Retinal pigment epithelial cell (primary cell): ENCODE measurements around the gene GRIP2.

Source experiments
- DNase-seq: peaks from one replicate; pipeline ENCODE4 v3.0.0-alpha.2; 2010; ENCODE audit warnings: low read depth
- H3K4me3 ChIP-seq: 2 replicates; pipeline ENCODE4 v1.5.1; 2011; ENCODE audit warnings: mild to moderate bottlenecking, low read length, control low read depth, moderate library complexity
- TF ChIP-seq, protein P1 (sequence below): conservative IDR thresholded peaks from 2 replicates; pipeline ENCODE4 v1.5.1; 2011; ENCODE audit warnings: low read depth, low read length, control low read depth, inconsistent platforms

Gene GRIP2

DNA sequence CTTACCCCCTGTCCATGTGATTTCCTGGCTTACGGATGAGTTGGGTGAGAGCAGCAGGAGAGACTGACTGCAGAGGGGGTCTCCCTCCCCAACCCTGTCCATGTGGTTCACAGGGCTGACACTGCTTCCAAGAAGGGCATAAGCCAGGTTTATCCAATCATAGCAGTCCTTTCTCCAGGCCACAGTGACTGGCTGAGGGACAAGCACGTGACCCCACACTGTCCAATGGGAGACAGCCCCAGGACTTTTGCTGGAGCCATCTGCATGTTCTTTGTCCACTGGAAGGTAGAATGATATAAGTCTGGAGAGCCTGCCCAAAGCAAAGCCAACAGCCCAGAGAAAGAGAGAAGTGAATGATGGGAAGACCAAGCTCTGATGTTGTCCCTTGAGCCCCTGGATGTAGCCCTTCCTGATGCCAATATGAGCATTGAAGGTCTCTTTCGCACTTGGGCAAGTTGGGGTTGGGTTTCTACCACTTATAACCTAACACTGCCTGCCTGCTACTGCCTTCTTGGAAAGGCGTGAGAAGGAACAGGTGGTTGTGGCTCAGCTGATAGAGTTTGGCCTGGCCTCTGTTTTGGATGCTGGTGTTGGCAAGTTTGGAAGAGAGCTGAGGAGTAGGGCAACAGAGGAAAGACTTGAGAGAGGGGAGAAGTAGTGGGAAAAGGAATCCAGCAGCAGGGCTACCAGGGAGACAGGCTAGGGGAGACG lies 41.3 kb upstream of the GRIP2 start:
- no peak overlapping the region for H3K4me3 ChIP-seq
- TF ChIP-seq, protein P1, sequence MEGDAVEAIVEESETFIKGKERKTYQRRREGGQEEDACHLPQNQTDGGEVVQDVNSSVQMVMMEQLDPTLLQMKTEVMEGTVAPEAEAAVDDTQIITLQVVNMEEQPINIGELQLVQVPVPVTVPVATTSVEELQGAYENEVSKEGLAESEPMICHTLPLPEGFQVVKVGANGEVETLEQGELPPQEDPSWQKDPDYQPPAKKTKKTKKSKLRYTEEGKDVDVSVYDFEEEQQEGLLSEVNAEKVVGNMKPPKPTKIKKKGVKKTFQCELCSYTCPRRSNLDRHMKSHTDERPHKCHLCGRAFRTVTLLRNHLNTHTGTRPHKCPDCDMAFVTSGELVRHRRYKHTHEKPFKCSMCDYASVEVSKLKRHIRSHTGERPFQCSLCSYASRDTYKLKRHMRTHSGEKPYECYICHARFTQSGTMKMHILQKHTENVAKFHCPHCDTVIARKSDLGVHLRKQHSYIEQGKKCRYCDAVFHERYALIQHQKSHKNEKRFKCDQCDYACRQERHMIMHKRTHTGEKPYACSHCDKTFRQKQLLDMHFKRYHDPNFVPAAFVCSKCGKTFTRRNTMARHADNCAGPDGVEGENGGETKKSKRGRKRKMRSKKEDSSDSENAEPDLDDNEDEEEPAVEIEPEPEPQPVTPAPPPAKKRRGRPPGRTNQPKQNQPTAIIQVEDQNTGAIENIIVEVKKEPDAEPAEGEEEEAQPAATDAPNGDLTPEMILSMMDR: no peak
- no peak for DNase-seq

DNA sequence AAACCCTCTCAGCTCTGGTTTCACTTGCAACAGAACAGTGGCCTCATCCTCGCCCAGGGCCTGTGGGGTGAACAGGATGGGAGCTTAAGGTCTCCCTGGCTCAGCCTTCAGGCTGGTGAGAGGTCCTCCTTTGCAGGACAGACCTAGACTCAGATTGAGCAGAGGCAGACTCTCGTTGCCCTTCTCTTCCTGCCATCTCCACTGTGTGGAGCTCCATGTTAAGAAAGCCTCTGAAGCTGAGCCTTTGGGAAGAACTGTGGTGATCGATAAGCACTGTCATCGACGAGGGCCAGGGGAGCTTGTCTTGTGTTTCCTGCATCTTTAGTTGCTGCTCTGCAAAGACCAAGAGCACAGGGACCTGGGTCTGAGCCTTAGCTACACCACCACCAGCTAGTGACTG lies 37.8 kb upstream of the GRIP2 start:
- DNase-seq: no peak
- TF ChIP-seq, protein P1: no peak
- no peak overlapping the region for H3K4me3 ChIP-seq

DNA sequence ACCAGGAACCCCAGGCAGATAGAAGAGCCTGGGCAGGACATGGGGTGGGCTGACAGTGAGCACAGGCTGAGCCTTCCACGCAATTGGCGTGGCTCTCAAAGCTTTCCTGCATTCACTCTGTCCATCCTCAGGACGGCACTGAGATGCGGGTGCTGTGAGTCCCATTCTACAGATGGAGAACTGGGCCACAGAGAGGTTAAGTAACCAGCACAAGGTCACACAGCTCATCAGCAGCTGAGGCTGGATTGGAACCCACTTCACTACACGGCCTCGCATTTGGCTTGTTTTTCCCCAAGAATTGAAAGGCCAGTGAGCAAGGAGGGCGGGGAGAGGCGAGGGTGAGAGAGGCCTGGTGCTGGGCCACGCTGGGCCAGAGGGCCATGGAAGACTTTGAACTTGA lies 36.0 kb upstream of the GRIP2 start:
- TF ChIP-seq, protein P1: no peak
- no peak for DNase-seq

DNA sequence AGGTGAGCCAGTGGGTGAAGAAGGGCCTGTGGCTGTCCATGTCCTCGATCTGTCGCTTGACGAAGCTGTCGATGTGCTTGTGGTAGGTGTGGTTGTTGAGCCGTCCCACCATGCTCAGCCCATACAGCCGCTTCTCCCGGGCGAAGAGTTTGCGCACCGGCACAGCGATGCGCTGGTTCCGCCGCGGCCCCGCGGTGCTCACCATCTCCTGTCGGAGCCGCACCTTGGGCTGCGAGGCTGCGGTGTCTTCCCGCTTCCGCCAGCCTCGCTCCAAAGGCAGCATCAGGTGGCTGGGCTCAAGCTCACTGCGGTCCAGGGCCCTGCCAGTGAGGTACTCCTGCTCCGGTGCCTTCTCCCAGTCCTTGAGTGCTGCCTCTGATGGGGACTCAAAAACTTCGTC lies 34.0 kb upstream of the GRIP2 start:
- no peak for DNase-seq
- TF ChIP-seq, protein P1: no peak
- H3K4me3 ChIP-seq: no peak overlapping the region

More for the DNA sequence above, 36.0 kb upstream of the GRIP2 start:
- no peak overlapping the region for H3K4me3 ChIP-seq

DNA sequence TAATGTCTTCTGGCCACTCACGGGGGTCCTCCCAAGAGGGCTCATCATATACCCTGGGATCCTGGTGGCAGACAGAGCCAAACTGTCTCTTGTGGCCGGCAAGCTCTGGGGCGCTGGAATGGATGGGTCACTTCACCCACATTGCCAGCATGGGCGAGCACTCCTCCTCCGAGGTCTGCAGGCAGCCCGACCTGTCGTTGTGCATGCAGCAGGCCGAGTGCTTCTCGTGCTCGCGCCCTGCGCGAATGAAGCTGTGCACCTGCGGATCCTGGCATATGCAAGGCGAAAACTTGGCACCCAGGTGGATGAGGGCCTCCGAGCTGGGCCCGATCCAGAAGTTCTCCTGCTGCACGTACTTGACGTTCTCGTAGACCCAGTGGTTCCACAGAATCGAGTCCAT lies 33.6 kb upstream of the GRIP2 start:
- DNase-seq: no peak
- TF ChIP-seq, protein P1: no peak
- H3K4me3 ChIP-seq: no peak overlapping the region

DNA sequence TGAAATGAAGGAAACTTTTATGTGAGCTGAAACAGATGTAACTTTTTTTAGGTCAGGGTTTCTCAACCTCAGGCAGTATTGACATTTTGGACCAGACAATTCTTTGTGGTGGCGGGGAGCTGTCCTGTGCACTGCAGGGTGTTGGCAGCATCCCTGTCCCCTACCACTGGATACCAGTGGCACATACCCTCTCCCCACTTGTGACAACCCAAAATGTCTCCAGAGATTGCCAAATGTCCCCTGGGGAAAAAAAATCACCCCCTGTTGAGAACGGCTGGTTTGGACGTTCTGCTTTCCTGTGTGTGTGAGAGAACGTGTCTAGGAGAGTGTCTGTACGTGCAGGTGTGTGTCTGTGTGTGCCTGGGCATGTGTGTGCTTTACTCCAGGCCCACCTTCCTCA lies 30.7 kb upstream of the GRIP2 start:
- no peak overlapping the region for H3K4me3 ChIP-seq
- TF ChIP-seq, protein P1: no peak
- DNase-seq: no peak

DNA sequence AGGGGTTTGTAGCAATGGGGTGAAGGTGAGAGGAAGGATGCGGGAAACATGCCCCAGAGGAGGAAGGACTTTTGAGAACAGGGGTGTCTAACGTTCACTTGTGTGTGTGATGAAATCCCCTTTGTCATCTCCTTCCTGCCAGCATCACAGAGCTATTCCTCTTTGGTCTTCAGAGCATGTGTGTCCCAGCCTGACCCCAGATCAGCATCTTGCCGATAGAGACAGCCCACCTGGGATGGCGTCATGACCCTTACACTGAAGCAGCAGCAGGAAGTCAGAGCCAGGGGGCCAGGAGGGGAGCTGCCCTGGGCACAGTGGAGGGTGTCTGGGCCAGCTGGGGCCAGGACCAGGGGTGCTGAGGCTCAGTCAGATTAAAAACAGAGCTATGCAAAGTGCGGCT lies 29.9 kb upstream of the GRIP2 start:
- H3K4me3 ChIP-seq: no peak overlapping the region
- TF ChIP-seq, protein P1: no peak
- no peak for DNase-seq
